22Rv1 (cell line): Measurements from ENCODE around the gene PLXNA4.

Experiments used
- ZFX ChIP-seq: fragments of 450-650 bp; IDR thresholded peaks from 2 replicates; pipeline ENCODE4 v1.6.1; 2017; ENCODE audit warnings: antibody characterized with exemption, borderline replicate concordance
- TF ChIP-seq, protein P1 (sequence below): fragments of 450-650 bp; IDR thresholded peaks from 2 replicates; pipeline ENCODE4 v1.5.1; 2017; ENCODE audit warnings: mild to moderate bottlenecking

DNA sequence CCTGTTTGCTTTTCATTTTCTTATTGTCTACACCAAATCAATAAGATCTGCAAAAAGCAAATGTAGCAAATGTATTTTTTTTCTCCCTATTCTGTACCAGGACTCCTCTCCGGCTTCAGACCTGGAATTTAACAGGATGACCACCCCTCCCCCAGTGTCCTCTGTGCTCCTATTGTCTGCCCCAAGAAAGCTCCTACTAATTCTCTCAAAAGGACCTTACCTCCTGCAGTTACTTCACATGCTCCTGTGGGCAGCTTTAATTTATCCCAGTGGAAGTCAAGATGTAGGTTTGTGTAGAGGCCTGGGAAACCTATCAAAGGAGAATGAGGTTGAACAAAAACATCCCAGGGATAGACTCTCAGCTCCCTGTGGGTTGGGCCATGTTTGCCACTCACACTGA is 31.3 kb downstream of the PLXNA4 start:
- TF ChIP-seq, protein P1, sequence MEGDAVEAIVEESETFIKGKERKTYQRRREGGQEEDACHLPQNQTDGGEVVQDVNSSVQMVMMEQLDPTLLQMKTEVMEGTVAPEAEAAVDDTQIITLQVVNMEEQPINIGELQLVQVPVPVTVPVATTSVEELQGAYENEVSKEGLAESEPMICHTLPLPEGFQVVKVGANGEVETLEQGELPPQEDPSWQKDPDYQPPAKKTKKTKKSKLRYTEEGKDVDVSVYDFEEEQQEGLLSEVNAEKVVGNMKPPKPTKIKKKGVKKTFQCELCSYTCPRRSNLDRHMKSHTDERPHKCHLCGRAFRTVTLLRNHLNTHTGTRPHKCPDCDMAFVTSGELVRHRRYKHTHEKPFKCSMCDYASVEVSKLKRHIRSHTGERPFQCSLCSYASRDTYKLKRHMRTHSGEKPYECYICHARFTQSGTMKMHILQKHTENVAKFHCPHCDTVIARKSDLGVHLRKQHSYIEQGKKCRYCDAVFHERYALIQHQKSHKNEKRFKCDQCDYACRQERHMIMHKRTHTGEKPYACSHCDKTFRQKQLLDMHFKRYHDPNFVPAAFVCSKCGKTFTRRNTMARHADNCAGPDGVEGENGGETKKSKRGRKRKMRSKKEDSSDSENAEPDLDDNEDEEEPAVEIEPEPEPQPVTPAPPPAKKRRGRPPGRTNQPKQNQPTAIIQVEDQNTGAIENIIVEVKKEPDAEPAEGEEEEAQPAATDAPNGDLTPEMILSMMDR: no peak
- no peak for TF ChIP-seq ZFX
